IMR-90 (cell line): Measurements from ENCODE around the gene RER1. TPM values are rescaled to one million over a fixed set of nuclear protein-coding genes. Genes with fewer than 3 reads are reported as not detected.

Experiments
- ATAC-seq: fragments of 200-7000 bp; cut with Tn5 transposase; 2 replicates; pipeline ENCODE4 v1.9.1; 2020; ENCODE audit warnings: low read depth, mild to moderate bottlenecking, moderate library complexity
- BruUV-seq: library from RNA; stranded (reverse); fragments of 400-500 nt; replicated peaks from 2 replicates; lab custom pipeline; 2021; lab: Mats Ljungman, UMichigan
- CTCF ChIA-PET: fragments of 300-600 bp; formaldehyde crosslinking; extraction: SDS; loops from one replicate; lab custom pipeline; 2021; ENCODE audit warnings: antibody characterized with exemption; lab: Yijun Ruan, JAX
- POLR2A ChIA-PET: fragments of 300-600 bp; sonication (Branson Sonifier 250); formaldehyde crosslinking; loops from one replicate; lab custom pipeline; 2022; ENCODE audit warnings: antibody characterized with exemption; ENCODE audit not compliant: unreplicated experiment; lab: Charles Lee
- DNase-seq: peaks from one replicate; pipeline ENCODE4 v3.0.0; 2013
- H2AFZ ChIP-seq: replicated peaks from 2 replicates; pipeline ENCODE3; 2013; ENCODE audit warnings: low read length, mild to moderate bottlenecking; ENCODE audit not compliant: poor library complexity
- H2AK5ac ChIP-seq: 2 replicates; pipeline ENCODE4 v1.6.1; 2013; ENCODE audit warnings: low read depth, low read length, inconsistent platforms
- H2AK9ac ChIP-seq: replicated peaks from 2 replicates; pipeline ENCODE3; 2013; ENCODE audit warnings: mild to moderate bottlenecking, low read depth, low read length, moderate library complexity; ENCODE audit not compliant: poor library complexity
- H2BK120ac ChIP-seq: 2 replicates; pipeline ENCODE4 v1.6.1; 2013; ENCODE audit warnings: low read depth, low read length, inconsistent platforms
- H2BK15ac ChIP-seq: 3 replicates; pipeline ENCODE4 v1.6.1; 2013; ENCODE audit warnings: low read depth, low read length, inconsistent platforms
- H2BK20ac ChIP-seq: 2 replicates; pipeline ENCODE4 v1.6.1; 2013; ENCODE audit warnings: low read depth, mild to moderate bottlenecking, inconsistent platforms, low read length, moderate library complexity
- H2BK5ac ChIP-seq: 2 replicates; pipeline ENCODE4 v1.6.1; 2013; ENCODE audit warnings: mild to moderate bottlenecking, low read depth, low read length, inconsistent platforms; ENCODE audit not compliant: poor library complexity, severe bottlenecking
- H3K14ac ChIP-seq: replicated peaks from 2 replicates; pipeline ENCODE4 v1.6.1; 2013; ENCODE audit warnings: low read depth, low read length, inconsistent platforms
- H3K18ac ChIP-seq: 2 replicates; pipeline ENCODE4 v1.6.1; 2013; ENCODE audit warnings: low read depth, low read length, control low read depth
- H3K23ac ChIP-seq: 2 replicates; pipeline ENCODE4 v1.6.1; 2013; ENCODE audit warnings: low read depth, low read length, inconsistent platforms
- H3K27ac ChIP-seq: 2 replicates; pipeline ENCODE4 v1.5.1; 2013; ENCODE audit warnings: mild to moderate bottlenecking, control low read depth, low read length; ENCODE audit not compliant: insufficient read depth
- H3K27me3 ChIP-seq: 2 replicates; pipeline ENCODE4 v1.6.1; 2013; ENCODE audit warnings: low read length; ENCODE audit not compliant: control insufficient read depth, insufficient read depth
- H3K36me3 ChIP-seq: 2 replicates; pipeline ENCODE4 v1.6.1; 2013; ENCODE audit warnings: low read length, mixed read lengths; ENCODE audit not compliant: control insufficient read depth, insufficient read depth
- H3K4ac ChIP-seq: 2 replicates; pipeline ENCODE4 v1.6.1; 2013; ENCODE audit warnings: low read depth, low read length, inconsistent platforms
- H3K4me1 ChIP-seq: 2 replicates; pipeline ENCODE4 v1.6.1; 2013; ENCODE audit warnings: low read length, mixed read lengths; ENCODE audit not compliant: control insufficient read depth, insufficient read depth
- H3K4me2 ChIP-seq: 2 replicates; pipeline ENCODE4 v1.6.1; 2013; ENCODE audit warnings: low read depth, mild to moderate bottlenecking, control low read depth, low read length, moderate library complexity
- H3K4me3 ChIP-seq: 2 replicates; pipeline ENCODE4 v1.5.1; 2013; ENCODE audit warnings: low read depth, mild to moderate bottlenecking, control low read depth, low read length, moderate library complexity; ENCODE audit not compliant: insufficient read depth
- H3K56ac ChIP-seq: 2 replicates; pipeline ENCODE4 v1.6.1; 2013; ENCODE audit warnings: low read length, inconsistent platforms; ENCODE audit not compliant: insufficient read depth; ENCODE audit errors: extremely low read depth
- H3K79me1 ChIP-seq, 2 experiments: 2 replicates each; pipeline ENCODE4 v1.6.1; 2013; ENCODE audit warnings: low read length in 2 of 2, inconsistent platforms in 1 of 2, low read depth in 1 of 2
- H3K9ac ChIP-seq: 2 replicates; pipeline ENCODE4 v1.6.1; 2013; ENCODE audit warnings: low read depth, low read length, control low read depth
- H3K9me1 ChIP-seq: 2 replicates; pipeline ENCODE4 v1.6.1; 2013; ENCODE audit warnings: low read length, inconsistent platforms; ENCODE audit not compliant: insufficient read depth
- H3K9me3 ChIP-seq: 2 replicates; pipeline ENCODE4 v1.6.1; 2013; ENCODE audit warnings: low read length; ENCODE audit not compliant: control insufficient read depth, insufficient read depth
- H4K20me1 ChIP-seq: 2 replicates; pipeline ENCODE4 v1.6.1; 2013; ENCODE audit warnings: low read length, inconsistent platforms; ENCODE audit not compliant: insufficient read depth
- H4K5ac ChIP-seq: 2 replicates; pipeline ENCODE4 v1.6.1; 2013; ENCODE audit warnings: mild to moderate bottlenecking, low read depth, low read length, control low read depth
- H4K8ac ChIP-seq, 2 experiments: 2 replicates each; pipeline ENCODE4 v1.6.1; 2013; ENCODE audit warnings: low read depth in 2 of 2, low read length in 2 of 2, control low read depth in 1 of 2, inconsistent platforms in 1 of 2
- H4K91ac ChIP-seq: 2 replicates; pipeline ENCODE4 v1.6.1; 2013; ENCODE audit warnings: low read depth, low read length, inconsistent platforms; ENCODE audit not compliant: insufficient read depth
- BHLHE40 ChIP-seq: fragments of 150-350 bp; IDR thresholded peaks from 2 replicates; pipeline ENCODE4 v1.6.1; 2016; ENCODE audit warnings: mild to moderate bottlenecking, low read depth, low read length
- CHD1 ChIP-seq: IDR thresholded peaks from 2 replicates; pipeline ENCODE4 v1.6.1; 2012; ENCODE audit warnings: low read depth, low read length, improper control_type of control experiment
- CTCF ChIP-seq: conservative IDR thresholded peaks from 2 replicates; pipeline ENCODE4 v1.5.1; 2012; ENCODE audit warnings: mild to moderate bottlenecking, low read depth, low read length, improper control_type of control experiment
- MAZ ChIP-seq: IDR thresholded peaks from 2 replicates; pipeline ENCODE4 v1.6.1; 2012; ENCODE audit warnings: low read depth, mild to moderate bottlenecking, low read length, improper control_type of control experiment, moderate library complexity, borderline replicate concordance
- MXI1 ChIP-seq: IDR thresholded peaks from 2 replicates; pipeline ENCODE4 v1.6.1; 2012; ENCODE audit warnings: low read depth, mild to moderate bottlenecking, low read length, moderate library complexity, borderline replicate concordance
- NFE2L2 ChIP-seq: fragments of 150-350 bp; IDR thresholded peaks from 2 replicates; pipeline ENCODE4 v1.6.1; 2016; ENCODE audit warnings: low read depth, mild to moderate bottlenecking, low read length
- POLR2A ChIP-seq: IDR thresholded peaks from 2 replicates; pipeline ENCODE4 v1.6.1; 2012; ENCODE audit warnings: mild to moderate bottlenecking, low read depth, low read length
- RAD21 ChIP-seq: IDR thresholded peaks from 2 replicates; pipeline ENCODE4 v1.6.1; 2012; ENCODE audit warnings: low read length, improper control_type of control experiment
- RCOR1 ChIP-seq: IDR thresholded peaks from 2 replicates; pipeline ENCODE4 v1.6.1; 2012; ENCODE audit warnings: mild to moderate bottlenecking, low read length, improper control_type of control experiment; ENCODE audit not compliant: insufficient replicate concordance
- SMC3 ChIP-seq: fragments of 150-350 bp; IDR thresholded peaks from 2 replicates; pipeline ENCODE4 v1.6.1; 2016; ENCODE audit warnings: low read depth, mild to moderate bottlenecking, antibody characterized with exemption, low read length, moderate library complexity
- USF2 ChIP-seq: fragments of 150-350 bp; IDR thresholded peaks from 2 replicates; pipeline ENCODE4 v1.6.1; 2017; ENCODE audit warnings: mild to moderate bottlenecking, antibody characterized with exemption, low read length, low read depth
- WGBS, 2 experiments: methylation state at CpG; one replicate each; pipeline versions ENCODE4 v1.1.5 to v1.1.7; 2013; ENCODE audit warnings: missing lambda C conversion rate in 2 of 2; ENCODE audit not compliant: insufficient read length in 1 of 2; ENCODE audit errors: extremely low coverage in 2 of 2; 5-methylcytosine and 5-hydroxymethylcytosine counted together
- dilution Hi-C: fragments of 300-500 bp; cut with HindIII; formaldehyde crosslinking; loops from one replicate; pipeline ENCODE4 v1.14.3; 2018; ENCODE audit warnings: low sequenced_read_pairs; ENCODE audit not compliant: unreplicated experiment
- in situ Hi-C: fragments of 300-500 bp; cut with MboI; formaldehyde crosslinking; loops from 3 replicates; pipeline ENCODE4 v1.14.3; 2019; ENCODE audit warnings: low sequenced_read_pairs, inconsistent platforms, mixed read lengths
- intact Hi-C: fragments of 100-400 bp; cut with micrococcal nuclease; formaldehyde crosslinking; loops from 2 replicates; pipeline ENCODE4 v1.10.0; 2022
- polyA plus RNA-seq, 3 experiments: library from polyadenylated mRNA; depleted of rRNA; stranded (reverse); fragments of >200 nt; gene quantifications; 2 replicates each; pipeline ENCODE4 v1.2.3, GENCODE V29; 2012; ENCODE audit warnings: low replicate concordance in 1 of 3
- total RNA-seq: library from RNA; depleted of rRNA; stranded (reverse); fragments of >200 nt; gene quantifications from 2 replicates; pipeline ENCODE4 v1.2.3, GENCODE V29; 2012

The RER1 gene
- total and polyA plus RNA-seq, 2 of the 4 experiments (the other 2 are of a cell fraction) = 47.1 to 240 TPM

GRCh38 chr1:2442661-2443060 is 51.0 kb downstream of the RER1 start:
- H4K8ac ChIP-seq = no peak overlapping the region
- no peak overlapping the region for H3K27ac ChIP-seq
- H2BK15ac ChIP-seq = no peak overlapping the region
- no peak overlapping the region for H3K23ac ChIP-seq
- H3K4me2 ChIP-seq = no peak overlapping the region
- intact Hi-C loops = no loop called here
- no peak overlapping the region for H3K56ac ChIP-seq
- H4K5ac ChIP-seq = no peak overlapping the region
- no peaks in the 10 kb centered on the region for H3K9me3 ChIP-seq
- BruUV-seq = no TSS peak
- no peak overlapping the region for H2BK120ac ChIP-seq
- ATAC-seq = no peak
- H2AK9ac ChIP-seq = peak overlapping the region; percentile 13
- no peaks in the 10 kb centered on the region for H4K20me1 ChIP-seq
- TF ChIP-seq RAD21 = no peak
- TF ChIP-seq USF2 = no peak
- no peak for TF ChIP-seq POLR2A
- TF ChIP-seq CHD1 = no peak
- TF ChIP-seq SMC3 = no peak
- TF ChIP-seq NFE2L2 = no peak
- TF ChIP-seq BHLHE40 = no peak
- TF ChIP-seq MAZ = no peak
- TF ChIP-seq MXI1 = no peak
- TF ChIP-seq RCOR1 = no peak
- no peak for TF ChIP-seq CTCF
- H3K4me3 ChIP-seq = no peak overlapping the region
- H3K4me1 ChIP-seq = peaks cover 4% of the 10 kb centered on the region; the same call in 1 of the 2 replicates
- ChIA-PET POLR2A (no interaction called here), CTCF (no interaction called here)
- no peak overlapping the region for H3K18ac ChIP-seq
- no peak overlapping the region for H3K9ac ChIP-seq
- no peak overlapping the region for H2AK5ac ChIP-seq
- no peak overlapping the region for H2BK5ac ChIP-seq
- no peaks in the 10 kb centered on the region for H3K36me3 ChIP-seq
- in situ Hi-C loops = loop anchor here (25.0 kb wide), 1 partner anchor 620 kb away; the partner anchor contains the start of gene PRDM16
- peaks cover 41% of the 10 kb centered on the region for H3K27me3 ChIP-seq
- peak overlapping the region; percentile 78 for H2AFZ ChIP-seq
- no peak for DNase-seq
- no peak overlapping the region for H3K4ac ChIP-seq
- WGBS, 2 experiments = no CpG with 5 or more reads among the region's 6 CpGs
- dilution Hi-C loops = no loop called here
- H4K91ac ChIP-seq = no peak overlapping the region
- no peak overlapping the region for H3K14ac ChIP-seq
- H3K9me1 ChIP-seq = no peaks in the 10 kb centered on the region
- no peak overlapping the region for H2BK20ac ChIP-seq
- H3K79me1 ChIP-seq = no peaks in the 10 kb centered on the region
